IPS DF 19.7 (cell line): ENCODE measurements around the gene TOPAZ1.

Experiments used
- DNase-seq: peaks from one replicate; pipeline ENCODE4 v3.0.0-alpha.2; 2013; ENCODE audit warnings: low read depth, low spot score

TOPAZ1 gene

GRCh38 chr3:44242721-44243120 is 1.0 kb downstream of the TOPAZ1 start:
- DNase-seq: no peak

- no peak for DNase-seq
These were observed 6.5 kb downstream of the TOPAZ1 start for GRCh38 chr3:44248152-44248551.

- no peak for DNase-seq
These were observed 10.8 kb downstream of the TOPAZ1 start for GRCh38 chr3:44252332-44252959.

- DNase-seq: no peak
These were observed 17.7 kb downstream of the TOPAZ1 start for GRCh38 chr3:44259404-44259803.

GRCh38 chr3:44264146-44264545 is 22.5 kb downstream of the TOPAZ1 start:
- no peak for DNase-seq

GRCh38 chr3:44265815-44266214 is 24.1 kb downstream of the TOPAZ1 start:
- DNase-seq: no peak

GRCh38 chr3:44272191-44272590 is 30.5 kb downstream of the TOPAZ1 start:
- DNase-seq: no peak

GRCh38 chr3:44277925-44278324 is 36.2 kb downstream of the TOPAZ1 start:
- no peak for DNase-seq

- no peak for DNase-seq
These were observed 38.4 kb downstream of the TOPAZ1 start for GRCh38 chr3:44280077-44280476.

GRCh38 chr3:44280631-44281030 is 38.9 kb downstream of the TOPAZ1 start:
- no peak for DNase-seq

- no peak for DNase-seq
These were observed 43.3 kb downstream of the TOPAZ1 start for GRCh38 chr3:44284949-44285348.

GRCh38 chr3:44289882-44290462 is 48.3 kb downstream of the TOPAZ1 start:
- DNase-seq: no peak

GRCh38 chr3:44292276-44292675 is 50.6 kb downstream of the TOPAZ1 start:
- DNase-seq: no peak

- no peak for DNase-seq
These were observed 51.3 kb downstream of the TOPAZ1 start for GRCh38 chr3:44292947-44293346.

- DNase-seq: no peak
These were observed 55.6 kb downstream of the TOPAZ1 start for GRCh38 chr3:44297255-44297654.

- DNase-seq: no peak
These were observed 60.1 kb downstream of the TOPAZ1 start for GRCh38 chr3:44301746-44302145.

GRCh38 chr3:44309500-44309899 is 67.8 kb downstream of the TOPAZ1 start:
- DNase-seq: no peak

GRCh38 chr3:44318891-44319311 is 77.2 kb downstream of the TOPAZ1 start:
- peak; percentile 33 for DNase-seq

- DNase-seq: no peak
These were observed 79.6 kb downstream of the TOPAZ1 start for GRCh38 chr3:44321335-44321734.

GRCh38 chr3:44323341-44323955 is 81.8 kb downstream of the TOPAZ1 start:
- no peak for DNase-seq

- no peak for DNase-seq
These were observed 82.9 kb downstream of the TOPAZ1 start for GRCh38 chr3:44324584-44324983.

- no peak for DNase-seq
These were observed 84.3 kb downstream of the TOPAZ1 start for GRCh38 chr3:44326019-44326418.

GRCh38 chr3:44326515-44326914 is 84.8 kb downstream of the TOPAZ1 start:
- DNase-seq: no peak
